Smooth muscle cell of the brain vasculature (primary cell): ENCODE results near the gene TCERG1L.
"Not testable (repeated sequence)": the region's sequence is repeated elsewhere in the genome, so short reads cannot be mapped to it uniquely, and the experiment has no call there.

ENCODE experiments used
- DNase-seq: peaks from one replicate; pipeline ENCODE4 v3.0.0-alpha.2; 2012; ENCODE audit warnings: low read depth, low spot score

Gene TCERG1L

DNA sequence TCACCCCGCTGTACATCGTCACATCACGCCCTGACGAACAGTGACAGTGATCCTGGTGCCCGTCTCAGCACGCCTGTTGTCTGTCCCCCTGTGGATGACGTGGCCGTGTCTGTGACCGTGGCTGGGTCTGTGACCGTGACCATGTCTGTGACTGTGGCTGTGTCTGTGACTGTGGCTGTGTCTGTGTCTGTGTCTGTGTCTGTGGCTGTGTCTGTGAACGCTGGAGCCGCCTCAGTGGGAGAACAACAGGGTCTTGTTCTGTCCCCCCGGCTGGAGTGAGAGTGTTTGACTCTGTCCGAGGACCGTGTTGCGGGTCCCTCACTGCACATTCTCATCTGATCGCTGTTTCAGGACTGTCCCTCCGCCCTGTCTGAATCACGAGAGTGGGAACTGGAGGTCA lies 202.2 kb downstream of the TCERG1L start:
- no peak for DNase-seq

DNA sequence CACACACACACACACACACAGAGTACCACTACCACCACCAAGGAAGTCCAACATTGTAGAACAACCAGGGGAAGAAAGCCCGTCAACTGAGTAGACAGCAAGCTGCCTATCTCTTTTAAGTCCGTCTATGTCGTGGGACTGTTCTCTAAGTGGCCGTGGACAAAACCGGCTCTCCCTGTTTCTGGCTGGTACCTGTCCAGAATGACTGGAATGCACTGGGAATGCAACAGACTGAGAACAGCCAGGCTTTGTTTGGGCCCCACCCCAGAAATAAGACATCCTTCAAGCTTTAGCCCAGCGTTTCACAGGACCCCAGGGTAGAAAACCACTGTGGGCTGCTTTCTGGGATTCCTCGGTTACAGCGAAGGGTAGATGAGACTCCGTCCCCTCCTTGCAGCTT lies 203.6 kb downstream of the TCERG1L start:
- DNase-seq, result no peak

DNA sequence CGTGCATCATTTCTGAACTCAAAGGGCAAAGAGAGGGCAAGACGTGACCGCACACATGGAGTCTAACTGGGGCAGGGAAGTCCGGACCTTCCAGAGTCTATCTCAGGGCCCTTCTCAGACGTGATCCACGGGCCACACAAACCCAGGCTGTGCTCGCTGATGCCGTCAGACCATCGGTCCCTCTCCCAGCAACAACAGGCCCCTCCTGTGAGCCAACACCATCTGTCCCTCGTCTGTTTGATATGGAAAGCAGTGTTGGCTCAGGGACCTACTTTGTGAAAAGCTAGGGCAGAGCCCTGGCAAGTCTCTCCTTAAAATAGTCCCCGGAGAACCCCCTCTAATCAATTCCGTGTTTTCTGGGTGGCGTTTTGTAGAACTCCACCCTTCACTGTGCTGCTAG lies 208.8 kb downstream of the TCERG1L start:
- DNase-seq, result no peak

DNA sequence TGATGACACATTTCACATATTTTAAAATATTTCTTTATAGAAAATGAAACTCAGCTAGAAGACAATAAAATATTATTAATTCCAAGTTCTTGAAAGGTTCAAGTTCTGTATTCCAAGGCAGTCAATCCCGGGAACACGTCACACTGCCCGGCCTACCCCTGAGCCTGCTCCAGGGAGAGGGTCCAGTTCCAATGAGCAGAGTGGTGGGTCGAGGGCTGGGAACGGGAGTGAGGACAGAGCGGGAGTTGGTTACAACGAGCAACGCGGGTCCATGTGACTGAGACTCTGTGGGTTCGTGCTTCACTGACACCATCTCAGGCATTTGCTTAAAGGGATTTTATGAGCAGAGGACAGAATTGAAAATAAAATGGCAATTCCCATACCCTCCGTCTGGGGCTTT lies 209.4 kb downstream of the TCERG1L start:
- DNase-seq, result no peak

DNA sequence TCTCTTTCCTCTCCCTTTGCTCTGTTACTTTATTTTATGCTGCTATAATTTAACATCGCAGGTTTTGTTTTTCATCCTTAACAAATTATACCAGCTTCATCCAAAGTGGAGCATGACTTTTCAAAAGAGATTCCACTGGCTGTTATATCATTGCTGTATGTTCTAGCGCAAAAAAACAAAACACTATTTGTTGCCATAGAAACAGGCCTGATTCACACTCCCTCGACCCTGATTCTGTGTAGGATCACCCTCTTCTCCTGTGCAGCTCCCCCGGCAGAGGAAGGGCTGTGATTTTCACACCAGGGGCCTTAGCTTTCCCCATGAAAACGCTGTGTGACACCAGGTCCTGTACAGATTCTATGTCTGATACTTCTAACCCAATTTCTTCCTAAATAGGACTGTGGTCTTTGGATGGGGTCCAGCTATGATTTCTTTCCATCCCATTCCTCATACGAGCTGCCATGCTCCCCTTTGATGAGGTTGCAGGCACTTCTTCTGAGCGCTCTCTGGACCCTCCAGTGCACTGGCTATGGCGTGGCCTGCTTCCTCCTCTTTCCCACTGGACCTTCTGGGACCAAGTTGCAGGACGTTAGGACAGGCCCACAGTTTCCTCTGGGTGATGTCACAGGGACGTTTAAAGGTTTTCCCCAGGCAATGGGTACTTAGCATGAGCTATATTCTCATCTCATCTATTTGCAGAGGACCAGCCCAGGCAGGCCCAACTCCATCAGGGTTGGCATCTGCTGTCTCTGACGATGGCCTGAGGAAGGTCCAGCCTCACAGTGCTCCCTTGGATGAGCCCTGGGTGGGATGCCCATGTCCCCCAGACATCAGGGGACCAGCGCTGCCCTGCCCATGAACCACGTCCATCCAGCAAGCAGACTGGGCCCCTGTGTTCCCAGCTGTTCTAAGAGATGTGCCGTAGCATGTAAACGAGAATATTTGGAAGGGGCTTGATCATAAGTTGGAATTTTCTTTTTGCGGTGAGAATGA lies 210.8 kb downstream of the TCERG1L start:
- not testable (repeated sequence) for DNase-seq

DNA sequence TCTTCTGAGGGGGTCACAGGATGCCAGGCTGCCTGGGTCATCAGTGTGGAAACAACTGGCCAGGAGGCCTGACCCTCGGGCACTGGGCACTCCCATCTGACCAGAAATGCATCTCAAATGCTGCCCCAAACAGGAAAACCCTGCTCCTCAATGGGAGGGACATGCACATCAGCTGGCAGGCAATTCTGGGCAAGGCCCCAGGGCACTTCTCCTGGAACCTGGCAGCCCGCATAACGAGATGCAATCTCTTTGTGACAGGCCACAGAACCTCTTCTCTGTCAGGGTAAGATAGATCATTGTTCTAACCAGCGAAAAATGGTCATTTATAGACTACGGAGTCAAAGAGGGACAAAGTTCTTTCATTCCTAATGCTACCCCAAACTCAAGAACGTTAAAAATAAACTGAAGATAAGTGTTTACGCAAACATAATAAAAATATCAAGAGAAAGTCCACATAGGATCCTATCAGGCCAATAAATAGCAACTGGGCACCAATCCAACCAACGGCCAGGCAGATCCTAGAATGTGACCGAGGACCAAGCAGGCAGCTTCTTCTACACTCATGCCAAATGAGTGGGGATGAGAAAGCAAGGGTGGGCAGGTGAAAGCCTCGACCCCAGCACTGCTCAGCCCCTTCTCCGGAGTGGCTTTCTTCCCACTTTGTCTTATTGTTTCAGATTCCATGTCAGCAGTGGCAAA lies 212.3 kb downstream of the TCERG1L start:
- no peak for DNase-seq

DNA sequence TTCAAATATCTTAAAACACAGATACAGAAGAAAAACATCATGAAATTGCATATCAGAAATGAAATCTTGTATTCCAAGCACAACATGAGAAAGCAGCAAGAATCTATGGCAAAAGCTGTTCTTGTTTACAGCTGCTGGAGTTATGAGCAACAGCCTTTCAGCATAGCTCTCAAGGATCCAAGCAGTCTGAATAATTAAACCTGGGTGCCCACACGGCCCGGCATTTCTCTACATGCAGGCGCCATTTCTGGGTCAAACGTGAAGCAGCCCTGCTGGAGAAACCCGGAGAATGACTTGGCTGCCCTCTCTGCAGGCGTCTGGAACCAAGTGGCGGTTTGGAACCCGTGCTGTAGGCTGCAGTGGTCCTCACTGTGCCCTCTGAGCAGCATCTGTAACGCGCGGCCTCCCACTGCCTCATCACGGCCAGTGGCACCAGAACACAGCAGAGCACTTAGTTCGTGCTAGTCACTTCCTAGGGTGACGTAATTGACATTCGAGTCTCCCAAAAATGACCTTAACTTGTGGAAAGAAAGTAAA lies 213.0 kb downstream of the TCERG1L start:
- no peak for DNase-seq

DNA sequence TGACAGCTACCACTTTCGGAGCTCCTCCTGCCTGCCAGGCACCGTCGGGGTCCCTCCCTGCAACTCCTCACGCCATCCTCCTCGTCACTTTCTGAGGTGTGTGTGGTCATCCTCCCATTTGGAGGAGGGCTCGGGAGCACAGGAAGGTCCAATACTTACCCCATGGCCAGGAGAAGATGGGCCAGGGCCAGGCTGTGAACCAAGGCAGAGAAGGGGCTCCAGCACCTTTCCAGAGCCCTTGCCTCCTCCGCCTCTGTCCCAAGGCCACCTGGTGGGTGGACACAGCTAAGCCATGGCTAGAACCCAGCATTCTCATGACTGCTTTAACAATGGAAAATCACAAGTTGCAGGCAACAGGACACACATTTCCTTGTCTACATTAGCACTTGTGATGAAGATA lies 215.5 kb downstream of the TCERG1L start:
- no peak for DNase-seq

DNA sequence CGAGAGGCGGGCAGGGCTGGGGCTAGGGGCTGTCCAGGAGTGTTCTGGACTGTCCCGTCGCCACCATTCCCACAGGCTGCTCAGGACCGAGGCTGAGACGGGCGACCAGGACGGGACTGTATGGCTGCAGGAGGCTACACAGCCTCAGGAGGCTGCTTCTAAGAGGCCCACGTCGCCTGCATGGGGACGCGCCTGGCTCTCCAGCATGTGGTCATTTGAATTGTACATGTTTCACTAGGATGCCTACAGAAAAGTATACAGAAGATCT lies 216.3 kb downstream of the TCERG1L start:
- DNase-seq, result no peak

DNA sequence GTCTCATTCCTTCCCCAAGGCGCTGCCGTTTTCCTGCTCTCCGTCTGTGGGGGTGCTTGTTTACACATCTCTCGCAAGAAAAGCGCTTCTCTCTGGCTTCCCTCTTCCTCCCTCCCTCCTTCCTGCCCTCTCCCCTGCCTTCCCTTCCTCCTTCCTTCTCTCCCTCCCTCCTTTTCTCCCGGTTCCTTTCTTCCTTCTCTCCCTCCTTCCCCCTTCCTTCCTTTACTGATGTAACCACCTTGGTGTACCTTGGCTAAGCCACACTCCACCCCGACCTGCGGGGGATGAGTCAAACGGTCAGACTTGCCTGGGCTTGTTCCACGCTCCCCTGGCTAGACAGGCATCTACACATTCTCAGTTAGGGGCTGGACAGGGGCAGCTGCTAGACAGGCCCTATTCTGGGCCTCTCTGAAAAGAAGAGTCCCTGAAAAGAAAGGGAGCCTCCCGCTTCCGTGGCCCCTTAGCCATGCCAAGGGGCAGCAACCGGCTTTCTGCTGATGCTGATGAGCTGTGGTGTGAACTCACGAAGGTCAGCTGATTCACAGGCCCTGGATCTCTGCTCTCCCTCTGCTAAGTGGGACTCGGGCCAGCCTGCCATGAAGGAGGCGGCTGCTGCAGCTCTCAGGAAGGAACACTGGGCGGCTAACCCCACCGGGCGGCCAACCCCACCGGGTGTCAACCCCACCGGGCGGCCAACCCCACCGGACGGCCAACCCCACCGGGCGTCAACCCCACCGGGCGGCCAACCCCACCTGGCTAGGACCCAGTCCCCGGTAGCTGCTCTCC lies 216.8 kb downstream of the TCERG1L start:
- no peak for DNase-seq

DNA sequence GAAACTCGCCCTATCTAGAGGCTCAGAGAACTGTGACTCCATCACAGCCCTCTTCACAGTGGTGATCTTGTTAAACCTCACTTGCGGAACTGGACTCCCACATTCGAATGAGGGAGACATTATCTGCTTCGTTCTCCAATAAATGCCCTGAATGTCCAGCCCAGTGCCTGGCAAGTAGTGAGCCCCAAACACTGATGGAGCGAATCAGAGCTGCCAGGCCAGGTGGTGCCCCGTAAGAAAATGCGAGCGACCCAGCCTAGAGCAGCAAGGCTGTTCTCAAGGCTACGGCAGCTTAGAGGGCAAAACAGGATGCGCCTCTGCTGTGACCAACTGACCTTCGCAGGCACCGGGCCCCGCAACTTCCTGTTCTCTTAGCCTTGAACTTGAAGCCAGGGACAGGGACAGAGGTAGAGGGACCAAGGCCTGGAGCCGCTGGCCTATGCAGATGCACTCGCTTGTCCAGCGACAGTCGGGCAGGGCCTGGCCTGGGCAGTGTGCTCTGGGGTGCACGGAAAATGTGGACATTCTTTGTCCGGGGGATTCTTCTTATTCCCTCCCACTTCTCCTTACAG lies 217.6 kb downstream of the TCERG1L start:
- no peak for DNase-seq

DNA sequence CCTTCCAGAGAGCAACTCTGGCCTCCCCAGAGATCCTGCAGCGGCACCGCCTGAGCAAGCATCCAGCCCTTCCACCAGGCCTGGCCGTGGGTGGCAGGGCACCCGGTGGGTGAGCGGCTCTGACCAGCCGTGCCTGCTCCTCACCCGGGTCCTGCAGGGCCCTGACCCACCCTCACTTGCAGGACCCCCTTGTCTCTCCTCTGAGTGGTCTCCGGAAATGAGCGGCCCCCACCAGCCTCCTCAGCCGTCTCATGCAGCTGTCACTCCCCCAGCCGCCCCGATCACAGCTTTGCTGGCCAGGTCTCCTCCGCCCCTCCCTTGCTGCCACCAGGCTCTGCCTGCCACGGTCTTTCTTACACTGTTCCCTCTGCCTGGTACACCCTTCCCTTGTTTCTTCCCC lies 218.2 kb downstream of the TCERG1L start:
- DNase-seq, result no peak

DNA sequence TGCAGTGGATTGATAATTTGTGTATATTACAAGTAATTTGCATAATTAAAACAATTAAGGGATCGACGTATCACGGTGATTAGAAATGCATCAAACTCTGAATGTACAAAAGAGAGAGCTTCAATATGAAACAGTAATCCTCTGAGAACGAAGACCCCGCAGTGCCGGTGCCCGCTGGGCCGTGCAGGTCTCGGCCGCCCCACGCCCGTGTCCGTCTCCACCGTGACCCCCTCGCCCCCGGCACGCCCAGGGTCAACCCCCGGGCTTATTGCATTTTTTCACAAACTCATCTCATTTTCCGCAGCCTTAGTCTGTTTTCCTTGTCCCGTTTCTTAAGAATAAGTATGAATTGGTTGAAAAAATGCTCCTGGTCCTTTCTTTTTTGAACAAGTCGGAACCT lies 218.6 kb downstream of the TCERG1L start:
- DNase-seq, result no peak

DNA sequence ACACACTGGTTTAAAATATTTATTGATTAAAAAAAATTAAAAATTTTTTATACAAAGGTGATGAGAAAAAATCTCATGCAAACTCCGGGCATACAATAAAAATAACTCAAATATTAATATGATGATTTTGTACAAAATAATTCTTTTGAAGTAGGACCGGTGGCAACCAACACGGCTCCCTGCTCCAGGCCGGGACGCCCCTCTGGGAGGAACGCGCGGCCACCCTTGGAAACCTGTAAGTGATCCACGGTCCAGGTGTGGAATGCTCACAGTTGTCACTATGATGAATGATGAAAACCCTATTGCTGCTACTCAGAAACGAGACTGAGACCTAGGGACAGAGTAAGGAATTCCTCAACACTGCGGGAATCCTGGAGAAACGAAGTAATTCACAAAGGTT lies 219.1 kb downstream of the TCERG1L start:
- DNase-seq, result no peak

DNA sequence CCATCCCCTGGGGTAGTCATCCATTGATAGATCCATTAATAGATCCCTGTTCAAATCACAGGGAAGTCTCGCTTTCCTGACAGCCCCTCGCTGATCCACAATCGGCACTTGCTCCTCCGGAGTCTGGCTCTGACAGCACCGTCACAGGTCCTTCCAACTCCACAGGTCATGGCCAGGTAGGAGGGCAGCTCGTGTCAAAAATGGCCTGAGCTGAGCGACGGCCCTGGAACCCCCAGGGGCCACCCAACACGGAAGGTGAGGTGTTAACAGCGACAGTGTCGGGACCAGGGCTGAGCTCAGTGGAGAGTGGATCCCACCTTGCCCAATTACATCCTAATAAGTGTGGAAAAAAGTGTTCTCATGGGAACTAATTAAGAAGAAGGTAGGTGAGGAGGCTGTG lies 219.8 kb downstream of the TCERG1L start:
- no peak for DNase-seq

DNA sequence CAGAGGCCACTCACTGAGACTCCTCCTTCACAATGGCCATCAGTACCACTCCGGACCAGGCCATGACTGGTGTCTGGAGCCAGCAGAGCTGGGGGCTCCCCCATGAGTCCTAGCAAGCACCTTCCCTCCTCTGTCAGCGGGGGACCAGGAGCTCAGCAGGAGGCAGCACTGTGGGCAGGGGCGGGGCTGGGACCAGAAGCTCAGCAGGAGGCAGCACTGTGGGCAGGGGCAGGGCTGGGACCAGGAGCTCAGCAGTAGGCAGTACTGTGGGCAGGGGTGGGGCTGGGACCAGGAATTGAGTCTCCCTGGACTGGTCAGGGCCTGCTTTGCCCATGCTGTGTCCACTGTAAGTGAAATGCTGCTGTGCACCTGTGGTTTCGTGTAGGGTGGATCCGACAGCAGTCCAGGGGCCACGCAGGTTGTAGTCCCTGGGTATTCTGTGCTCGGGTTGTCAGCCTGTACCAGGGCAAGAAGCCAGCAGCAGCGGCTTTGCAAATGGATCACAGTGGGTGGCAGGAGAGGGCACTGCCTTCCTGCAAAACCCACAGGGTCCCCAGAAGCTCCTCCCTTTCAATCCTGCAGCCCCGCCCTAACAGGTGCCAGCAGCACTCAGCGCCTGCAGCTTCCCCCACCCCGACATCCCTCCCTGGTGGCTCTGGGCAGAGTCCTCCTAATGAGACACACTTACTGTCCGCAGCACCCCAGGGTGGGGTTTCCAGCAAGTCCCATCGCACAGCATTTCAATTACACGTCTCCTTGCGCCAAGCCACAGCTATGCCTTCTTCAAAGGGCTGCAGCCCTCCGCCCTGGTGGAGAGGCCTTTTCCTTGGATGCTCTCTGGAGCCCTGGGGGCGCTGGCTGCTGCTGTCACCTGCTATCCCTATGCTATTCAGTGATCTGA lies 220.5 kb downstream of the TCERG1L start:
- DNase-seq, result no peak

DNA sequence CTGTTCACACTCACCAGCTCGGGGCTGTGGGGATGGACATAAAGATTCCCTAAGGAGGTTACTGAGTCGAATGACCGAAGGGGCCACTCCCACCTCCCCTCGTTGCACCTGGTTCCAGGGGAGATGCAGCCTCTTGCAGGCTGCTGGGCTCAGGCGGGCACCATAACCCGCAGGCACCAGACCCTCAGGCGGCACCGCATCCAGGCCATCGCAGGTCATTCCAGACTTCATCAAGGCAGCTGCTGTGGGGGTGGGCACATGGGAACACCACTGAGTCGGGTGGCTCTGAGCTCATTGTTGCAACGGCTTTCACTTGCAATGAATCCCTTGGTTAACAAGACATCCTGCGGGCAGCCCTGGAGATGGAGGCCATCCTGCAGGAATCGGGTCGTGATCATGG lies 221.7 kb downstream of the TCERG1L start:
- DNase-seq, result no peak

DNA sequence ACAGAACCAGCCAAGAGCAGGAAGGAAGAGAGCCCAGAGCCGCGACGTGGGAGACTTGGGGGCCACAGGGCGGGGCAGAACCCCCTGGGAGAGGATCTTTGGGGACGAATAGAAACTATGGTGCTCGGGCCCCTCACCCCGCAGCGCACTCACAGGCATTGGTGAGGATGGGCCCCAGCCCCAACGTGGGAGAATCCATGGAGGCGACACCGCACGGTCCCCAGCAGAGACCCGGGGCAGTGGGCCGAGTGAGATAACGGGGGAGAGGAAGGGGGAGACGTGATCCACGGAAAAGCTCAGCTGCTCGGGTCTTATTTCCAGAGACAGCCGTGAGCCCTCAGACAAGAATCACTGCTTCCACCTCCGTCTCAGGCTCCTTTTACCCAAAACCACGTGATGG lies 222.4 kb downstream of the TCERG1L start:
- no peak for DNase-seq

DNA sequence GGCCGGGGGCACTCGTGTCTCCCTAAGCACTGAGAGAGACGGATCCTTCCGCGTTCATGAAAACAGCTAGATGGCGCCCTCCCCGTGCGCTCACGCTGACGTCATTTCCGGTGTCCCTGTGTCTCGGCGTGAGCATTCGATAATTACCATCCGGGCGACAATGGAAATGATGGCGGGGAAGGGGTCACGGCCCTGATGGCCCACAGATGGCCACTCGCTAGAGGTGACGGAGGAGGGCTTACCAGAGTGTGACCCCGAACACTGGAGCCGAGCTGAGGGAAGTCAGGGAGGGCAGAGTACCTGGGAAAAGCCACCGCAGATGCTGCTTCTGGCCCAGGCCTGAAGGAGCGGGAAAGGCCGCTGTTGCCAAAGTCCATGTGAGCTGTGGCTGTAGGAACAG lies 222.9 kb downstream of the TCERG1L start:
- DNase-seq, result no peak

DNA sequence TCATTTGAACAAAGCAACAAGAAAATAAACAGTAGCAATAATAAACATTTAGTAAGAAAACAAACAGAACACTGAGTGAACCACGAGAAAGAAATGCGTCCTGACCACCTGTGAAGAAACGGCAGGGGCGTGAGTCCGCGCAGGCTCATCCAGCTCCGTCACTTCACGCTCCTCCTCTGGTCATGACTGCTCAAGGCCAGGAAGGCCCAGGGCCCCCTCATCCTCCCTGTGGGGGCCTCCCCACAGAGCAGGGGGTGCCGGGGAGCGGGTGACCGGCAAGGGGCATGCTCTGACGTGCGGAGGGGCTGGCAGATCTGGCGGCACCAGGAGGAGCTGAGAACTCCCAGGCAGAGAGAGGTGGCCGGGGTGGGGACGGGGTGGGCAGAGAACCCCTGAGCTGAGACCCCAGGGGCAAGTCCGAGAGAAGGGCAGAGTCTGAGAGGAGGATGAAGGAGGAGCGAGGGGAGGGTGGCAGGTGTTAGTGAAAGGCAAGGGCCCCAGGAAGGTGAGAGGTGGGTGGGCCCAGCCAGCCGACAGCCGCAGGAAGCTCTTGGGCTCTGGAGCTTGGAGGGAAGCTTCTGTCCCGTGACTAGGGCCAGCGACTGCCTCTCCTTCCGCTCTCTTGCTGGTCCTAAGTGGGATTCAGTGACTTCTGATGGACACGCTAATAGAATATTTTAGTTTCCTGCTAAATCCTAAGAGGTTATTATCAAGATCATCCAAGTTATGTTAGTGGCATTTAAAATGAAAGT lies 223.9 kb downstream of the TCERG1L start:
- no peak for DNase-seq
